Loucy (cell line): ENCODE results near the gene LMAN2L.
A peak's percentile ranks its signal among the peaks of the same experiment; 100 is the strongest.

Experiments
- H2AFZ ChIP-seq: fragments of 200-600 bp; sonication (generic); 2 replicates; pipeline ENCODE4 v1.6.0; 2016; ENCODE audit warnings: antibody characterized with exemption, mild to moderate bottlenecking, low read length, moderate library complexity
- H3F3A ChIP-seq: fragments of 200-600 bp; 2 replicates; pipeline ENCODE4 v1.6.0; 2016; ENCODE audit warnings: antibody characterized with exemption, low read depth, mild to moderate bottlenecking
- H3K27me3 ChIP-seq: fragments of 200-600 bp; sonication (generic); 2 replicates; pipeline ENCODE4 v1.6.1; 2014; ENCODE audit warnings: low read length, mild to moderate bottlenecking; ENCODE audit not compliant: insufficient read depth, poor library complexity, severe bottlenecking
- H3K36me3 ChIP-seq: fragments of 200-600 bp; sonication (generic); 2 replicates; pipeline ENCODE4 v1.6.1; 2016; ENCODE audit warnings: low read length; ENCODE audit not compliant: insufficient read depth
- H3K4me1 ChIP-seq: fragments of 200-600 bp; sonication (generic); 2 replicates; pipeline ENCODE4 v1.5.1; 2014; ENCODE audit warnings: low read length, mild to moderate bottlenecking; ENCODE audit not compliant: insufficient read depth, poor library complexity, severe bottlenecking
- H3K4me2 ChIP-seq: fragments of 200-600 bp; sonication (generic); 2 replicates; pipeline ENCODE4 v1.6.0; 2014; ENCODE audit warnings: antibody characterized with exemption, low read length, low read depth, mild to moderate bottlenecking; ENCODE audit not compliant: poor library complexity, severe bottlenecking
- H3K4me3 ChIP-seq: fragments of 200-600 bp; sonication (generic); 2 replicates; pipeline ENCODE4 v1.5.1; 2014; ENCODE audit warnings: low read length, mild to moderate bottlenecking, mixed read lengths; ENCODE audit not compliant: poor library complexity, severe bottlenecking
- H3K79me2 ChIP-seq: fragments of 200-600 bp; sonication (generic); 2 replicates; pipeline ENCODE4 v1.6.1; 2014; ENCODE audit warnings: low read length; ENCODE audit not compliant: insufficient read depth
- H3K9ac ChIP-seq: fragments of 200-600 bp; sonication (generic); 2 replicates; pipeline ENCODE4 v1.6.0; 2014; ENCODE audit warnings: mild to moderate bottlenecking, low read depth, low read length, moderate library complexity; ENCODE audit not compliant: poor library complexity, severe bottlenecking
- H3K9me2 ChIP-seq: fragments of 200-600 bp; sonication (generic); replicated peaks from 2 replicates; pipeline ENCODE4 v1.6.1; 2016; ENCODE audit warnings: low read depth, low read length, mixed read lengths
- H3K9me3 ChIP-seq: fragments of 200-600 bp; sonication (generic); 2 replicates; pipeline ENCODE4 v1.6.1; 2014; ENCODE audit warnings: mild to moderate bottlenecking, antibody characterized with exemption, low read length, low read depth; ENCODE audit not compliant: insufficient read depth
- H4K20me1 ChIP-seq: fragments of 200-600 bp; sonication (generic); 2 replicates; pipeline ENCODE4 v1.6.0; 2014; ENCODE audit warnings: antibody characterized with exemption, low read length, mild to moderate bottlenecking; ENCODE audit not compliant: insufficient read depth, poor library complexity, severe bottlenecking
- CTCF ChIP-seq: fragments of 200-600 bp; sonication (generic); conservative IDR thresholded peaks from 2 replicates; pipeline ENCODE4 v1.5.1; 2014; ENCODE audit warnings: mild to moderate bottlenecking, antibody characterized with exemption, low read length
- EZH2phosphoT487 ChIP-seq: fragments of 200-600 bp; IDR thresholded peaks from 2 replicates; pipeline ENCODE4 v1.6.1; 2018; ENCODE audit warnings: antibody characterized with exemption, mild to moderate bottlenecking, moderate library complexity, borderline replicate concordance

LMAN2L gene

GRCh38 chr2:96751800-96752199, 11.9 kb upstream of the LMAN2L start:
- no peaks in the 10 kb centered on the region for H3K4me1 ChIP-seq
- H3K9me3 ChIP-seq: no peaks in the 10 kb centered on the region
- no peaks in the 10 kb centered on the region for H3K79me2 ChIP-seq
- H3K36me3 ChIP-seq: no peaks in the 10 kb centered on the region
- no peaks in the 10 kb centered on the region for H3K9me2 ChIP-seq
- no peaks in the 10 kb centered on the region for H3F3A ChIP-seq
- H3K4me2 ChIP-seq: no peak overlapping the region
- H3K9ac ChIP-seq: no peak overlapping the region
- no peaks in the 10 kb centered on the region for H4K20me1 ChIP-seq
- no peak overlapping the region for H3K4me3 ChIP-seq
- no peak overlapping the region for H2AFZ ChIP-seq
- no peaks in the 10 kb centered on the region for H3K27me3 ChIP-seq
- TF ChIP-seq EZH2phosphoT487 (no peak), CTCF (no peak)

- H3K27me3 ChIP-seq: no peaks in the 10 kb centered on the region
- H2AFZ ChIP-seq: no peak overlapping the region
- no peaks in the 10 kb centered on the region for H3K4me1 ChIP-seq
- H3K36me3 ChIP-seq: no peaks in the 10 kb centered on the region
- H3K9ac ChIP-seq: no peak overlapping the region
- H3K9me3 ChIP-seq: no peaks in the 10 kb centered on the region
- no peak overlapping the region for H3K4me3 ChIP-seq
- no peaks in the 10 kb centered on the region for H3F3A ChIP-seq
- H3K9me2 ChIP-seq: no peaks in the 10 kb centered on the region
- H3K4me2 ChIP-seq: no peak overlapping the region
- TF ChIP-seq EZH2phosphoT487: no peak
- no peak for TF ChIP-seq CTCF
- no peaks in the 10 kb centered on the region for H4K20me1 ChIP-seq
- no peaks in the 10 kb centered on the region for H3K79me2 ChIP-seq
Measured at GRCh38 chr2:96747061-96747617, 7.3 kb upstream of the LMAN2L start.

GRCh38 chr2:96739076-96739632, 710 bp downstream of the LMAN2L start:
- H3K4me1 ChIP-seq: peaks cover 15% of the 10 kb centered on the region
- TF ChIP-seq EZH2phosphoT487 (no peak), CTCF (no peak)
- no peaks in the 10 kb centered on the region for H3F3A ChIP-seq
- H4K20me1 ChIP-seq: peaks cover 10% of the 10 kb centered on the region
- H3K9me3 ChIP-seq: no peaks in the 10 kb centered on the region
- no peaks in the 10 kb centered on the region for H3K27me3 ChIP-seq
- H3K9me2 ChIP-seq: no peaks in the 10 kb centered on the region
- H3K4me2 ChIP-seq: peak overlapping the region; percentile 90
- H3K79me2 ChIP-seq: peaks cover 13% of the 10 kb centered on the region
- H3K4me3 ChIP-seq: peak overlapping the region; percentile 86
- peaks cover 3% of the 10 kb centered on the region; the same call in 1 of the 2 replicates for H3K36me3 ChIP-seq
- H3K9ac ChIP-seq: peak overlapping the region; percentile 77
- H2AFZ ChIP-seq: peak overlapping the region; percentile 90
